B cell (primary cell): Measurements from ENCODE around the gene SPATA17. TPM values are rescaled to one million over a fixed set of nuclear protein-coding genes. Genes with fewer than 3 reads are reported as not detected.

Experiments used
- ATAC-seq: fragments of 200-7000 bp; cut with Tn5 transposase; one replicate; pipeline ENCODE4 v1.10.0; 2021; ENCODE audit warnings: low read depth, mild to moderate bottlenecking, moderate number of reproducible peaks, moderate library complexity
- CTCF ChIA-PET: fragments of 350-600 bp; sonication (Branson Sonifier 250); formaldehyde crosslinking; loops from one replicate; lab custom pipeline; 2021; ENCODE audit warnings: antibody characterized with exemption, inconsistent platforms; lab: Charles Lee
- POLR2A ChIA-PET: fragments of 350-600 bp; sonication (Branson Sonifier 250); formaldehyde crosslinking; loops from one replicate; lab custom pipeline; 2021; ENCODE audit warnings: antibody characterized with exemption; lab: Charles Lee
- DNase-seq: peaks from one replicate; pipeline ENCODE4 v3.0.0; 2013
- H2AFZ ChIP-seq: 2 replicates; pipeline ENCODE4 v1.6.1; 2012; ENCODE audit warnings: mild to moderate bottlenecking, low read depth, low read length; ENCODE audit not compliant: insufficient read depth, poor library complexity, severe bottlenecking
- H3K27ac ChIP-seq, 2 donors: 1 replicate in 1 of 2; 2 replicates in 1 of 2; pipeline ENCODE4 v1.5.1; 2012 to 2013; ENCODE audit warnings: low read length in 2 of 2, mild to moderate bottlenecking in 2 of 2, moderate library complexity in 1 of 2
- H3K27me3 ChIP-seq, 4 experiments: fragments of 200-600 bp in 1 of 4; sonication (generic) in 1 of 4; replicated peaks in 1 of 4; 1 replicate in 2 of 4; 2 replicates in 2 of 4; pipeline versions ENCODE4 v1.6.1 to v1.7.0; 2013 to 2016; ENCODE audit warnings: low read length in 3 of 4, mild to moderate bottlenecking in 2 of 4, mixed read lengths in 1 of 4, moderate library complexity in 1 of 4; ENCODE audit not compliant: insufficient read depth in 4 of 4, control insufficient read depth in 3 of 4; ENCODE audit errors: control extremely low read depth in 1 of 4
- H3K36me3 ChIP-seq, 2 experiments: replicated peaks in 1 of 2; 1 replicate in 1 of 2; 2 replicates in 1 of 2; pipeline versions ENCODE4 v1.6.1 to v1.7.1; 2013; ENCODE audit warnings: low read length in 1 of 2; ENCODE audit not compliant: insufficient read depth in 2 of 2, control insufficient read depth in 1 of 2; ENCODE audit errors: control extremely low read depth in 1 of 2, extremely low read depth in 1 of 2
- H3K4me1 ChIP-seq, 2 donors: fragments of 200-600 bp in 1 of 2; sonication (generic) in 1 of 2; 1 replicate in 1 of 2; 2 replicates in 1 of 2; pipeline versions ENCODE4 v1.5.1 to v1.6.1; 2013 to 2017; ENCODE audit warnings: low read length in 2 of 2; ENCODE audit not compliant: control insufficient read depth in 2 of 2, insufficient read depth in 2 of 2
- H3K4me2 ChIP-seq: replicated peaks from 2 replicates; pipeline ENCODE3; 2012; ENCODE audit warnings: mild to moderate bottlenecking, low read depth, low read length; ENCODE audit not compliant: poor library complexity, severe bottlenecking
- H3K4me3 ChIP-seq, 5 experiments: fragments of 200-600 bp in 1 of 5; sonication (generic) in 1 of 5; 1 replicate in 3 of 5; 2 replicates in 2 of 5; pipeline versions ENCODE4 v1.5.1 to v1.7.0; 2011 to 2016; ENCODE audit warnings: low read length in 4 of 5, mild to moderate bottlenecking in 4 of 5, low read depth in 2 of 5, control low read depth in 1 of 5, moderate library complexity in 1 of 5; ENCODE audit not compliant: insufficient read depth in 1 of 5; ENCODE audit errors: control extremely low read depth in 1 of 5, extremely low read depth in 1 of 5
- H3K79me2 ChIP-seq: fragments of 200-600 bp; sonication (generic); one replicate; pipeline ENCODE4 v1.6.0; 2016; ENCODE audit warnings: low read length; ENCODE audit not compliant: control insufficient read depth, insufficient read depth
- H3K9ac ChIP-seq: fragments of 200-600 bp; sonication (generic); 2 replicates; pipeline ENCODE4 v1.6.1; 2017; ENCODE audit warnings: mild to moderate bottlenecking, low read length, moderate library complexity
- H3K9me3 ChIP-seq, 3 donors: one replicate each; pipeline versions ENCODE4 v1.6.1 to v1.7.1; 2013; ENCODE audit warnings: low read length in 2 of 3; ENCODE audit not compliant: control insufficient read depth in 2 of 3, insufficient read depth in 1 of 3; ENCODE audit errors: control extremely low read depth in 1 of 3
- H4K20me1 ChIP-seq: 2 replicates; pipeline ENCODE4 v1.6.0; 2012; ENCODE audit warnings: mild to moderate bottlenecking, low read length; ENCODE audit not compliant: insufficient read depth, control insufficient read depth, poor library complexity, severe bottlenecking
- H3K27ac Mint-ChIP-seq: one replicate; pipeline ENCODE4 v1.8.0; 2021; ENCODE audit warnings: mixed read lengths
- H3K27me3 Mint-ChIP-seq: one replicate; pipeline ENCODE4 v1.8.0; 2021; ENCODE audit warnings: mixed read lengths
- H3K4me1 Mint-ChIP-seq: one replicate; pipeline ENCODE4 v1.8.0; 2021; ENCODE audit warnings: mixed read lengths
- H3K4me3 Mint-ChIP-seq: one replicate; pipeline ENCODE4 v1.8.0; 2021; ENCODE audit warnings: mixed read lengths
- H3K9me3 Mint-ChIP-seq: one replicate; pipeline ENCODE4 v1.8.0; 2022; ENCODE audit warnings: mixed read lengths; ENCODE audit not compliant: insufficient read depth
- EZH2 ChIP-seq: IDR thresholded peaks from 2 replicates; pipeline ENCODE4 v1.6.1; 2012; ENCODE audit warnings: borderline replicate concordance, low read depth, mild to moderate bottlenecking, moderate library complexity, low read length; ENCODE audit not compliant: insufficient read depth, poor library complexity, severe bottlenecking
- WGBS: methylation state at CpG from one replicate; pipeline ENCODE4 v1.1.5; 2013; ENCODE audit warnings: missing lambda C conversion rate; ENCODE audit not compliant: insufficient coverage; 5-methylcytosine and 5-hydroxymethylcytosine counted together
- intact Hi-C: fragments of 100-400 bp; cut with micrococcal nuclease; formaldehyde crosslinking; loops from one replicate; pipeline ENCODE4 v1.10.0; 2022
- polyA plus RNA-seq: library from polyadenylated mRNA; depleted of rRNA; stranded (reverse); fragments of >200 nt; gene quantifications from 2 replicates; pipeline ENCODE4 v1.2.3, GENCODE V29; 2012
- total RNA-seq, 2 donors: library from RNA; stranded (reverse); fragments of 120-200 nt in 1 of 2; gene quantifications; 1 replicate in 1 of 2; 2 replicates in 1 of 2; pipeline versions ENCODE4 v1.2.3 to v1.2.4, GENCODE V29; 2013 to 2022
- TF ChIP-seq, protein P1 (sequence below): fragments of 200-600 bp; IDR thresholded peaks from one replicate; pipeline ENCODE4 v1.8.0; 2022; ENCODE audit warnings: antibody characterized with exemption, mild to moderate bottlenecking

Gene SPATA17
- total and polyA plus RNA-seq, 2 donors (not counting 1 experiment from before 2014, with no cell fraction given), result not detected

DNA sequence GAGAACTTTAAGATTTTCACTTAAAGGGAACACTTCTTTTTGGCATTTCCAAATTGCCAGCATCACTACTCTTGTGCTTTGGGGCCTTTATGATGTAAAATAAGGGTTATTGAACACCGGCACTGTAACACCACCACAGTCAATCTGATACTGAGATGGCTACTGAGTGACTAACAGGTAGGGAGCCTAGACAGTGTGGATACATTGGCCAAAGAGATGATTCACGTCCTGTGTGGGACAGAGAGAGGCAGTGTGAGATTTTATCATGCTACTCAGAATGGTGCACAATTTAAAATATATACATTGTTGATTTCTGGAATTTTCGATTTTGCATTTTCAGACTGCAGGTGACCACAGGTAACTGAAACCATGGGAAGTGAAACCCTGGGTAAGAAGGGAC lies 261.6 kb downstream of the SPATA17 start:
- Mint-ChIP-seq H3K27me3 (no peaks in the 10 kb centered on the region), H3K27ac (no peak overlapping the region), H3K4me1 (no peaks in the 10 kb centered on the region), H3K4me3 (no peak overlapping the region), H3K9me3 (no peaks in the 10 kb centered on the region)
- Histone ChIP-seq H3K27ac (no peak overlapping the region), H2AFZ (no peak overlapping the region), H3K27me3 (no peaks in the 10 kb centered on the region), H3K4me2 (no peak overlapping the region), H4K20me1 (no peaks in the 10 kb centered on the region), H3K4me1 (no peaks in the 10 kb centered on the region), H3K79me2 (no peaks in the 10 kb centered on the region), H3K4me3 (no peak overlapping the region), H3K36me3 (no peaks in the 10 kb centered on the region), H3K9me3 (peaks cover 0 to 7% (median 0%) of the 10 kb centered on the region in 3 donors), H3K9ac (no peak overlapping the region)
- ChIA-PET POLR2A (no interaction called here), CTCF (no interaction called here)
- no CpG with 5 or more reads among the region's 3 CpGs for WGBS
- intact Hi-C loops, result no loop called here
- TF ChIP-seq, protein P1, sequence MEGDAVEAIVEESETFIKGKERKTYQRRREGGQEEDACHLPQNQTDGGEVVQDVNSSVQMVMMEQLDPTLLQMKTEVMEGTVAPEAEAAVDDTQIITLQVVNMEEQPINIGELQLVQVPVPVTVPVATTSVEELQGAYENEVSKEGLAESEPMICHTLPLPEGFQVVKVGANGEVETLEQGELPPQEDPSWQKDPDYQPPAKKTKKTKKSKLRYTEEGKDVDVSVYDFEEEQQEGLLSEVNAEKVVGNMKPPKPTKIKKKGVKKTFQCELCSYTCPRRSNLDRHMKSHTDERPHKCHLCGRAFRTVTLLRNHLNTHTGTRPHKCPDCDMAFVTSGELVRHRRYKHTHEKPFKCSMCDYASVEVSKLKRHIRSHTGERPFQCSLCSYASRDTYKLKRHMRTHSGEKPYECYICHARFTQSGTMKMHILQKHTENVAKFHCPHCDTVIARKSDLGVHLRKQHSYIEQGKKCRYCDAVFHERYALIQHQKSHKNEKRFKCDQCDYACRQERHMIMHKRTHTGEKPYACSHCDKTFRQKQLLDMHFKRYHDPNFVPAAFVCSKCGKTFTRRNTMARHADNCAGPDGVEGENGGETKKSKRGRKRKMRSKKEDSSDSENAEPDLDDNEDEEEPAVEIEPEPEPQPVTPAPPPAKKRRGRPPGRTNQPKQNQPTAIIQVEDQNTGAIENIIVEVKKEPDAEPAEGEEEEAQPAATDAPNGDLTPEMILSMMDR, result no peak
- no peak for TF ChIP-seq EZH2
- ATAC-seq, result no peak
- no peak for DNase-seq

DNA sequence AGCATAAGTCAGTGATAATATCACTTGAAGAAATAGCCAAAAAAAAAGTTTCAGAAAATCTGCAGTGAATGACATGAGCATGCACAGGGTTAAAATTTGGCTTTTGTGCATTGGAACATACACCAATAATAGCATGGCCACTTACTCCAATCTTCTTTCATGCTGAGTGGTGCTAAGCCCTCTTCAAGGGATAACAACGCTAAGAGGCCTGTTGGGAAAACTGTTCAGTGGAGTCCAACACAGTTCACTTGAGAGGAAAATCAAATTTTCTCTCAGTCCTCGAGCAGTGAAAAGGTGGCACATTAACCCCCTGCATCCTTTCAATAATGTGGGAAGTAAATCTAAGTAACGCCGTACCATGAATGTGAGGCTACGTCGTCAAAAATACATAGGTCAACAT lies 264.7 kb downstream of the SPATA17 start:
- no peaks in the 10 kb centered on the region for H4K20me1 ChIP-seq
- no peaks in the 10 kb centered on the region for H3K4me1 ChIP-seq
- WGBS, result 100% methylated on average over 1 of the region's 6 CpGs
- Mint-ChIP-seq H3K27ac (no peak overlapping the region), H3K4me1 (no peaks in the 10 kb centered on the region), H3K4me3 (no peak overlapping the region), H3K27me3 (no peaks in the 10 kb centered on the region), H3K9me3 (no peaks in the 10 kb centered on the region)
- no peak for ATAC-seq
- POLR2A ChIA-PET, result no interaction called here
- H3K79me2 ChIP-seq, result no peaks in the 10 kb centered on the region
- CTCF ChIA-PET, result no interaction called here
- H3K27me3 ChIP-seq, result no peaks in the 10 kb centered on the region
- no peak overlapping the region for H3K27ac ChIP-seq
- DNase-seq, result no peak
- H2AFZ ChIP-seq, result no peak overlapping the region
- H3K9ac ChIP-seq, result no peak overlapping the region
- no peaks in the 10 kb centered on the region for H3K36me3 ChIP-seq
- H3K9me3 ChIP-seq, result peaks cover 0 to 3% (median 0%) of the 10 kb centered on the region in 3 donors
- intact Hi-C loops, result no loop called here
- no peak overlapping the region for H3K4me3 ChIP-seq
- no peak for TF ChIP-seq EZH2
- no peak overlapping the region for H3K4me2 ChIP-seq
